Central memory CD4-positive, alpha-beta T cell (primary cell): Measurements from ENCODE around the gene CSAD.
A peak's percentile ranks its signal among the peaks of the same experiment; 100 is the strongest.
"Not testable (repeated sequence)": the region's sequence is repeated elsewhere in the genome, so short reads cannot be mapped to it uniquely, and the experiment has no call there.

ENCODE experiments used
- DNase-seq: peaks from one replicate; pipeline ENCODE4 v3.0.0; 2022

CSAD gene

GRCh38 chr12:53197011-53197640 lies 16.4 kb upstream of the CSAD start:
- no peak for DNase-seq

DNA sequence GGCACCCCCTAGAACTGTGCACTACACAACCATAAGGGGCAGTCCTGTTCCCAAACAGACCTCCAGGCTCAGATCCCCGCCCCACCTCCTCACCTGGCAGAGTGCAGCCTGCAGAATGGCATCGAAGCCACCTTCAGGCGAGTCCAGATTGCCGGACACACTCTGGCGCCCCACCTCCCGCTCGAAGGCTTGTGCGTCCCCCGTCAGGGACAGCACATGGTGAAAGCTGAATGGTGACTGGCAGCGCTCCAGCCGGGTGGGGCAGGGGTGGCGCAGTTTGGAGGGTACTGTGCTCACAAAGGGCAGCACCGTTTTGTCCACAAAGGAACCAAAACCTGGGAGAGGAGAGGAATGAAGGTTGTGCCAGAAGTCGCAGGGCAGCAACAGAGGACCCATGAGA lies 15.8 kb upstream of the CSAD start:
- DNase-seq: no peak

DNA sequence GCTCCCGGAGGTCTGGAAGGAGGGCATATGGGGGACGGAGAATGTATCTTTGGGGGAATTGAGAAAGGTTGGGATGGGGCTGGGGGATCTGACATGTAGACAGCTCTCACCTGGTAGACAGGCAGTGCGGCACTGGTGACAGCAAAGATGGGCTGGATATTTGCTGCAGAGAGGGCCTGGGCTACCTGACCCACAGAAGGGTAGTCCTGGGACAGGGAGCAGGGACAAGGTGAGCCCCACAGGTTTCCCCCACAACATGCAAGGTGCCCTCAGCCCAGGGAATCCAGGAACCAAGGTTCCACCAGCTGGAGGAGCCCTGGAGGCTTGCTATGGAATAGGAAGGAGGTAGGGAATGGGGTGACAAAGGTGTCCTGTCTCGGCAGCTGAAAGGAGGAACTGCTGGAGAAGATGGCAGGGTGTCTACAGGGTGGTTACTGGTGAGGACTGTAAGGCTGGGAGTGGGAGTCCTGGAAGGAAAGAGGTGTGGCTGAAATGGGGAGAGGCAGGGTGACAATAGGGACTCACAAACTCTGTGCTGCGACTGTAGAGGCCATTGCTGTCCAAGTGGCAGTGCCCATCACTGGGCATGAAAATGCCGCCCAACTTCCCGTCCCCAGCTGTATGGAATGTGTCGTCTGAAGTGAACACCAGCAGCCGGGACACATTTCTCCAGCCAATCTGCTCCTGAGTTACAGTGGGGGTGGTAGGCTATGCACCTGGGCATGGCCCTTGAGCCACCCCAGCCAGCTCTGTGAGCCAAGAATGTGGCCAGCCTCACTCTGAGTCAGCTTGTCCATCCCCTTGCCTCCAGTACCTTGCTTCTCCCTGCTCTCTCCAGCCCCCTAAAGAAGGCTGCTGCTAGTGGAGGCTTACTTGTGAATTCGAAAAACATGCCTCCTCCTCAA lies 15.0 kb upstream of the CSAD start:
- no peak for DNase-seq

- no peak for DNase-seq
Measured at GRCh38 chr12:53194973-53195372, 14.2 kb upstream of the CSAD start.

DNA sequence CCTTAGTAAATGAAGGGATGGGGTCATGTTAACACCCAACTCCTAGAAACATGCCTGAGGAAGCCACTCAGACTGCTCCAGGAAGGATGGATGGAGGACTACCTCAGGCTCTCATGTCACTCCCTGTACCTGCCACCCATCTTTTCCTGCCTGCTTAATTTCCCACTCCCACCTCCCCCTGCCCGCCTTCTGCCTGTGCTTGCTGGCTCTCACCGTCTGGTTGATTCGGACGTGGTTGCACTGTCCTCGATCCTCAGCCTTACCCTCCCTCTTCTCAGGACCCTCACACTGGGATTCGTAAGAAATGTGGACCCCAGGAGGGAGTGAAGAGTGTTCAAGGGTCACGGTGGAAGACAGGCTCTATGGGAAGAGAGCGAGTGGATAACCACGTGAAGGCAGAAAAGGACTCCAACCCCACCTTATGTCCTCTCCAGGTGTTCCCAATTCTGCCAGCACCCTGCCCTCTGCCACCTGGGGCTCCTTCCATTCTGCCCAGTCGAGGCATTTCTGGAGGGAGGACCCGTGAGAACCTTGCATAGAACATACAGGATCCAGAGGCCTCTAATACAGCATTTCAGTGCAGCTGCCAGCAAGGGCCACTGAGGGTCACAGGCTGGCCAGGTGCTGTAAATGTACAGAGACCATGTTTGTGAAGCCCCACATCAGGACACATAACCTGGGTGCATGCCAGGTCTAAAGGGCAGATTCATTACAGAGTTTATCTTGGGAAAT lies 13.4 kb upstream of the CSAD start:
- no peak for DNase-seq

DNA sequence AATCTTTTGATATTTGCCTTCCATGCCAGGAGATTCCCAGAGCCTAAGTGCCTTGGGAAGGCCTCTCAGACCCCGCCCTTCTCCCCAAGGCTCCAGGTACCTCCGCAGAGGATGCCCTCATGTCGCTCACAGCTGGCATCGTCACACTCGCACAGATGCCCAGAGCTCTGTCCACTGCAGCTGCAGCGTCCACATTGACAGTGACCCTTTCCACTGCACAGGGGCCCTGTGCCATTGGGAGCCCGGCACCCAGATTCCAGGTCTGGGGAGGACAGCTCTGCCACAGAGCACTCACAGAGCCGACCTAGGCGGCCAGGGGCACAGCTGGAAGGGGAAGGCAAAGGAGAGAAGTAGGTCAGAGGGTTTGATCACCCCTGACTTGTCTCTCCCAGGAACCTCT lies 12.3 kb upstream of the CSAD start:
- DNase-seq: no peak

GRCh38 chr12:53192531-53193021 lies 11.9 kb upstream of the CSAD start:
- DNase-seq: no peak

- no peak for DNase-seq
Measured at GRCh38 chr12:53191885-53192530, 11.3 kb upstream of the CSAD start.

- DNase-seq: no peak
Measured at GRCh38 chr12:53191096-53191884, 10.6 kb upstream of the CSAD start.

GRCh38 chr12:53190108-53190729 lies 9.5 kb upstream of the CSAD start:
- DNase-seq: peak; percentile 41

- DNase-seq: no peak
Measured at GRCh38 chr12:53187145-53187899, 6.6 kb upstream of the CSAD start.

GRCh38 chr12:53186745-53187144 lies 6.0 kb upstream of the CSAD start:
- DNase-seq: no peak

- DNase-seq: no peak
Measured at GRCh38 chr12:53185582-53186153, 4.9 kb upstream of the CSAD start.

DNA sequence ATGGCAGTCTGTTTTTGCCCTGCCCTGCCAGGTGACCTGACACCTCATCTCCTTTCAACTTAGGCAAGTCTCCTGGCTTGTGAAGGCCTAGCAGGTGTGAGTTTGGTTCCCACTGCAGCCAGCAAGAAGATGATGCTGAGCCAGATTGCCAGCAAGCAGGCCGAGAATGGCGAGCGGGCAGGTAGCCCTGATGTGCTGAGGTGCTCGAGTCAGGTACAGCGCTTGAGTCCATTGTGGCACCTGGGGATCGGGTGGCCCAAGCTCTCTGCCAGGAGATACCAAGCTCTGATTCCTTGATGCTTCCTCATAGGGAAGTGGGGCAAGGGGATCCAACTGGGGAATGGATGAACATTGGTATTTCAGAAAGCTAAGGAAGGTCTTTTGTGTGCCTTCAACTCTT lies 4.1 kb upstream of the CSAD start:
- no peak for DNase-seq

DNA sequence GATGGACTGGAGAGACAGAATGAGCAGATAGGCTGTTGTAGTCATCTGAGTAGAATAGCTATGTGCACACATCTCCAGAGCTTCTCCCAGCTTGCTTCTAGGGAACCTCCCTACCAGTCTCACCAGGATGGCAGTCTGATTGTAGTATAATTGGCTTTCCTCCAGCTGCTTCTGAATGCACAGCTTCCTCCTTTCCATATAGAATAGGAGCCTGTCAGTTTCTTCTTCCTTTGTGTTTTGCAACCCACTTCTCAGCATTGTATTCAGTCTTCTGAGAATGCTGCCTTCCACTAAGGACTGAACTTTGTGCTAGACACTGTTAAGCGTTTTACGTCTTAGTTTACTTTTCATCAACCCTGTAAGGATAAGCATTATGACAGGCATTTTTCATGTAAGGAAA lies 2.2 kb upstream of the CSAD start:
- DNase-seq: no peak

DNA sequence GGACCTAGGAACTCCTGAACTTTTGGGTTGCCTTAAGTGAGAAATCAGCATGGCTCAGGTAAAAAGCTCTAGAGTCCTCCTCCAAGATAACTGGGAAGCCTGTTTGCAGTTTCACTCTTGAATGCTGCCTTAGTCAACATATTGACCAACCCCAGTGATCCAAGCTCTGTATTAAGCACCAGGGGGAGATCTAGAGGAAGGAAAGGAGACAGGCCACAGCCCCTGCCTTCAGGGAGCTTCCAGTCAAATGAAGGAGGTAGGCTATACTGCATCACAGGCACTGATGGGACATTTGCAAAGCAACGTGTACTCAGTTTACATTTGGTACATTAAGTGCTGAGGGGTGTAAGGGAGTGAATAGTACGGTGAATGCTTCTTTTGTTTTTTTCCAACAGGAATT lies 1.2 kb upstream of the CSAD start:
- DNase-seq: no peak

GRCh38 chr12:53180931-53181645 lies 363 bp upstream of the CSAD start:
- no peak for DNase-seq

DNA sequence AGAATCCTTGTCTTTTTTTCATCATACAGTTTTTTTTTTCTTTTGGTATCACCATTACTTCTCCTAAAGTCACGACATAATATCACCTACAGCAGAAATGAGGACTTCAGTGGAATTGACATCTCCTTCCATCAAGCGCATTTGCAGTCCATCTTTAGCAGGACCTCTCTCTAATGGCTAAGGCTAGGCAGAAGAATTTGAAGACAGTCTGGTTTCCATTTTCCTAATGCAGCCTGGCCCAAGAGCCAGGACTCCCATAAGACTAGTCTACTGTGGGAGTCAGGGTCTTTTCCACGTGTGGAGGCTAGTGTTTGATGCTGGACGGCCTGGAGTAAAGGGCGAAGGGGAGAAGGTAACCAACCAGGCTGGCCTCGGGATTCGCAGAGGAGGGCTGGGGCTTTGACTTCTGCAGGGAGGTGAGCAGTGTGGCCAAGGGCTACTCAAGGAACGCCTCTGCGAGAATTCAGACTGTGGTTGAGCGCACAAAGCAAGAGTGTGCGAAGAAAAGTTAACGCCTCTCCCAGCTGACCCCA lies 972 bp downstream of the CSAD start:
- DNase-seq: no peak

- DNase-seq: not testable (repeated sequence)
Measured at GRCh38 chr12:53178803-53179202, 1.9 kb downstream of the CSAD start.

DNA sequence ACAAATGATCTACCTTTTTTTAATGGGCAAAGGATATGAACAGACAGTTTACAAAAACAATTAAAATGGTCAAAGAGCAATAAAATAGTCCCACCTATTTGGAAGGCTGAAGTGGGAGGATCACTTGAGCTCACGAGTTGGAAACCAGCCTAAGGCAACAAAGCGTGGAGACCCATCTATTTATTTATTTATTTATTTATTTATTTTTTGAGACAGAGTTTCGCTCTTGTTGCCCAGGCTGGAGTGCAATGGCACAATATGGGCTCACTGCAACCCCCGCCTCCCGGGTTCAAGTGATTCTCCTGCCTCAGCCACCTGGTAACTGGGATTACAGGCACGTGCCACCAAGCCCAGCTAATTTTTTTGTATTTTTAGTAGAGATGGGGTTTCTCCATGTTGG lies 3.3 kb downstream of the CSAD start:
- DNase-seq: not testable (repeated sequence)
